HG02973 (cell line): ENCODE measurements around the gene INO80C.
"Not testable (repeated sequence)": the region's sequence is repeated elsewhere in the genome, so short reads cannot be mapped to it uniquely, and the experiment has no call there.

ENCODE experiments used
- ATAC-seq: cut with Tn5 transposase; IDR thresholded peaks from one replicate; pipeline ENCODE4 v1.9.1; 2021; ENCODE audit warnings: moderate library complexity; ENCODE audit not compliant: unreplicated experiment

INO80C gene

GRCh38 chr18:35463827-35464226 is 33.9 kb downstream of the INO80C start:
- ATAC-seq, result no peak

- no peak for ATAC-seq
These were observed 34.7 kb downstream of the INO80C start for GRCh38 chr18:35463050-35463449.

GRCh38 chr18:35460736-35461161 is 37.0 kb downstream of the INO80C start:
- no peak for ATAC-seq

- ATAC-seq, result no peak
These were observed 37.8 kb downstream of the INO80C start for GRCh38 chr18:35459997-35460396.

- peak; percentile 47 for ATAC-seq
These were observed 38.9 kb downstream of the INO80C start for GRCh38 chr18:35458677-35459441.

- no peak for ATAC-seq
These were observed 39.5 kb downstream of the INO80C start for GRCh38 chr18:35458271-35458670.

GRCh38 chr18:35457140-35457704 is 40.5 kb downstream of the INO80C start:
- no peak for ATAC-seq

- ATAC-seq, result no peak
These were observed 41.6 kb downstream of the INO80C start for GRCh38 chr18:35455926-35456763.

GRCh38 chr18:35454803-35455202 is 43.0 kb downstream of the INO80C start:
- no peak for ATAC-seq

- not testable (repeated sequence) for ATAC-seq
These were observed 44.7 kb downstream of the INO80C start for GRCh38 chr18:35453065-35453464.

GRCh38 chr18:35451916-35452315 is 45.8 kb downstream of the INO80C start:
- ATAC-seq, result no peak

GRCh38 chr18:35451032-35451431 is 46.7 kb downstream of the INO80C start:
- no peak for ATAC-seq

- ATAC-seq, result no peak
These were observed 53.1 kb downstream of the INO80C start for GRCh38 chr18:35444636-35445035.

- no peak for ATAC-seq
These were observed 53.9 kb downstream of the INO80C start for GRCh38 chr18:35443847-35444246.

GRCh38 chr18:35443434-35443833 is 54.3 kb downstream of the INO80C start:
- ATAC-seq, result no peak

- no peak for ATAC-seq
These were observed 55.1 kb downstream of the INO80C start for GRCh38 chr18:35442701-35443100.

GRCh38 chr18:35441857-35442595 is 55.7 kb downstream of the INO80C start:
- no peak for ATAC-seq

GRCh38 chr18:35438480-35439234 is 59.1 kb downstream of the INO80C start:
- no peak for ATAC-seq

- ATAC-seq, result no peak
These were observed 59.9 kb downstream of the INO80C start for GRCh38 chr18:35437836-35438235.

GRCh38 chr18:35436076-35436649 is 61.6 kb downstream of the INO80C start:
- no peak for ATAC-seq
